SH-SY5Y (cell line): ENCODE measurements around the gene PPM1E.

Experiments
- GATA2 ChIP-seq: IDR thresholded peaks from 2 replicates; pipeline ENCODE4 v1.6.1; 2011; ENCODE audit warnings: mild to moderate bottlenecking, low read depth, low read length
- GATA3 ChIP-seq: IDR thresholded peaks from 2 replicates; pipeline ENCODE4 v1.6.1; 2011; ENCODE audit warnings: low read depth, mild to moderate bottlenecking, low read length, moderate library complexity

DNA sequence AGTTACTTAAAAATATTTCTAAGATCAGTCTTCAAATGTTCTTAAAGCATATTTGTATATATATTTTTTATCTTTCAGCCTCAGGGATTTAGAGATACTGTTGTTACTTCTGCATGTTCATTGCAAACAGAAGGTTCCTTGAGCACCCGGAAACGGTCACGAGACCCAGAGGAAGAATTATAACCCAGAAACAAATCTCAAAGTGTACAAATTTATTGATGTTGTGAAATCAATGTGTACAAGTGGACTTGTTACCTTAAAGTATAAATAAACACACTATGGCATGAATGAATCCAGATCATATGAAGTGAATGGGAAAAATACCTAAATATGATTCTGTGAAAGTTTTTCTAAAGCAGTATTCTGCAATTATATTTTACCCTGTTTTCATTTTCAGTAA, 21.6 kb upstream of the PPM1E start:
- TF ChIP-seq GATA2, result no peak
- no peak for TF ChIP-seq GATA3
